Measurements from ENCODE around the gene ZNF25. TPM values are rescaled to one million over a fixed set of nuclear protein-coding genes. Genes with fewer than 3 reads are reported as not detected.

ZNF25 gene
- total RNA-seq, 2 experiments from 2014 or later: 2.2 to 3.2 TPM

DNA sequence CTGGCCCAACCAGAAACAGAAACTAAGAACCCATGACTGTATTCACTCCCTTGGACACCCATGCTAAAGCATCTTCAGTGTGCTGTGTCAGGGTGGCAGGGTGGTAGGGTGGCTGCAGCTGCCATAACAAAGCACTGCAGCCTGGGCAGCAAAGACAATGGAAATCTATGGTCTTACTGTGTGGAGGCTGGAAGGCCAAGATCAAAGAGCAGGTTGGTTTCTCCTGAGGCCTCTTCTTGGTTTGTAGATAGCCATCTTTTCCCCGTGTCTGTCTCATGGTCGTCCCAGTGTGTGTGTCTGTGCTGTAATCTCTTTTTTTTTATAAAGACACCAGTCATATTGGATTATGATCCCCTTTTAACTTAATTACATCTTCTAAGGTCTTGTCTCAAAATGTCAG, 15.2 kb upstream of the ZNF25 start:
- H3K79me2 ChIP-seq (ENCODE audit: insufficient read depth, low read depth, low read length): no peaks in the 10 kb centered on the region
- H4K20me1 ChIP-seq (ENCODE audit: insufficient read depth, low read length): no peaks in the 10 kb centered on the region
- no peaks in the 10 kb centered on the region for H3K4me1 ChIP-seq (ENCODE audit: insufficient read depth, low read length, poor library complexity, severe bottlenecking)
- no TSS peak for BruUV-seq (replicated peaks)
- CTCF ChIA-PET (ENCODE audit: unreplicated experiment): no interaction called here
- H3K4me2 ChIP-seq (ENCODE audit: low read length): no peak overlapping the region
- intact Hi-C loops (cut with micrococcal nuclease; ENCODE audit: unreplicated experiment): no loop called here
- H2AFZ ChIP-seq (ENCODE audit: low read length): no peak overlapping the region
- no peaks in the 10 kb centered on the region for H3K36me3 ChIP-seq (ENCODE audit: insufficient read depth, low read length)
- H3K9me2 ChIP-seq (ENCODE audit: insufficient read depth, low read length): no peaks in the 10 kb centered on the region
- no peak for TF ChIP-seq EZH2phosphoT487 (IDR thresholded peaks at IDR 0.05; ENCODE audit: borderline replicate concordance, low read depth, low read length)
- TF ChIP-seq, protein P1, sequence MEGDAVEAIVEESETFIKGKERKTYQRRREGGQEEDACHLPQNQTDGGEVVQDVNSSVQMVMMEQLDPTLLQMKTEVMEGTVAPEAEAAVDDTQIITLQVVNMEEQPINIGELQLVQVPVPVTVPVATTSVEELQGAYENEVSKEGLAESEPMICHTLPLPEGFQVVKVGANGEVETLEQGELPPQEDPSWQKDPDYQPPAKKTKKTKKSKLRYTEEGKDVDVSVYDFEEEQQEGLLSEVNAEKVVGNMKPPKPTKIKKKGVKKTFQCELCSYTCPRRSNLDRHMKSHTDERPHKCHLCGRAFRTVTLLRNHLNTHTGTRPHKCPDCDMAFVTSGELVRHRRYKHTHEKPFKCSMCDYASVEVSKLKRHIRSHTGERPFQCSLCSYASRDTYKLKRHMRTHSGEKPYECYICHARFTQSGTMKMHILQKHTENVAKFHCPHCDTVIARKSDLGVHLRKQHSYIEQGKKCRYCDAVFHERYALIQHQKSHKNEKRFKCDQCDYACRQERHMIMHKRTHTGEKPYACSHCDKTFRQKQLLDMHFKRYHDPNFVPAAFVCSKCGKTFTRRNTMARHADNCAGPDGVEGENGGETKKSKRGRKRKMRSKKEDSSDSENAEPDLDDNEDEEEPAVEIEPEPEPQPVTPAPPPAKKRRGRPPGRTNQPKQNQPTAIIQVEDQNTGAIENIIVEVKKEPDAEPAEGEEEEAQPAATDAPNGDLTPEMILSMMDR (conservative IDR thresholded peaks at IDR 0.05; ENCODE audit: low read length): no peak
- no peaks in the 10 kb centered on the region for H3K9me3 ChIP-seq (ENCODE audit: low read length)
- no peak for DNase-seq (ENCODE audit: low spot score)
- no peak overlapping the region for H3K27ac ChIP-seq (ENCODE audit: low read depth, low read length, poor library complexity, severe bottlenecking)
- POLR2A ChIA-PET: interaction anchor here (0.6 kb wide), 1 partner anchor 256 kb away, joined by 3 read pairs; no protein-coding TSS in a partner anchor
- H3K4me3 ChIP-seq (ENCODE audit: low read depth, low read length, poor library complexity, severe bottlenecking): no peak overlapping the region

DNA sequence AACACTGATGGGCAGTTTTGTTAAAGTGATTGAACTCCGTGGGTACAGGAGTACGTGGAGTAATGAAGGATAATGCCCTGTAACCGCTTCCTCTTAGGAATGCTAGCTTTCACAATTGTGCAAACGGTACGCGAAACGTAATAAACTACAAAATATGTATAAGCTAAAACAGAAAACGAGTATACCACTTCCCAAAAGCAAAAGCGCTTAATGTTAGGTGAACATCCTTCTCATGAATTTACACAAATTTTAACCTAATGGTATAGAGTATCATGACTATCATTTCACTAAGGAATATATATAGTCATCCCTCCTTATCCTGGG, 395 bp upstream of the ZNF25 start:
- no peaks in the 10 kb centered on the region for H4K20me1 ChIP-seq (ENCODE audit: insufficient read depth, low read length)
- intact Hi-C loops (cut with micrococcal nuclease; ENCODE audit: unreplicated experiment): loop anchor here (1.0 to 5.0 kb wide), 5 partner anchors 33 to 426 kb away; partner anchors contain the start of genes ZNF248, ZNF33A and ZNF37A
- no peaks in the 10 kb centered on the region for H3K9me2 ChIP-seq (ENCODE audit: insufficient read depth, low read length)
- H2AFZ ChIP-seq (ENCODE audit: low read length): peak overlapping the region; percentile 89
- peak overlapping the region; percentile 63 for H3K4me2 ChIP-seq (ENCODE audit: low read length)
- ChIA-PET POLR2A (interaction anchor here (0.6 to 2.0 kb wide), 9 partner anchors 9 to 1398 kb away, joined by 3 to 7 read pairs (median 4); partner anchors contain the start of gene ZNF33A), CTCF (ENCODE audit: unreplicated experiment) (interaction anchor here (0.5 to 0.8 kb wide), 3 partner anchors 10 to 118 kb away, joined by 3 to 5 read pairs (median 3); no protein-coding TSS in a partner anchor)
- BruUV-seq (replicated peaks): no TSS peak
- no peak for TF ChIP-seq EZH2phosphoT487 (IDR thresholded peaks at IDR 0.05; ENCODE audit: borderline replicate concordance, low read depth, low read length)
- TF ChIP-seq, protein P1 (conservative IDR thresholded peaks at IDR 0.05; ENCODE audit: low read length): peak; percentile 63; the same call in 1 of the 2 replicates
- peaks cover 17% of the 10 kb centered on the region for H3K4me1 ChIP-seq (ENCODE audit: insufficient read depth, low read length, poor library complexity, severe bottlenecking)
- no peaks in the 10 kb centered on the region for H3K36me3 ChIP-seq (ENCODE audit: insufficient read depth, low read length)
- no peak overlapping the region for H3K27ac ChIP-seq (ENCODE audit: low read depth, low read length, poor library complexity, severe bottlenecking)
- DNase-seq (ENCODE audit: low spot score): no peak
- H3K9me3 ChIP-seq (ENCODE audit: low read length): peaks cover 9% of the 10 kb centered on the region; the same call in 1 of the 2 replicates
- H3K79me2 ChIP-seq (ENCODE audit: insufficient read depth, low read depth, low read length): peaks cover 3% of the 10 kb centered on the region; the same call in 1 of the 2 replicates
- H3K4me3 ChIP-seq (ENCODE audit: low read depth, low read length, poor library complexity, severe bottlenecking): peak overlapping the region; percentile 58

DNA sequence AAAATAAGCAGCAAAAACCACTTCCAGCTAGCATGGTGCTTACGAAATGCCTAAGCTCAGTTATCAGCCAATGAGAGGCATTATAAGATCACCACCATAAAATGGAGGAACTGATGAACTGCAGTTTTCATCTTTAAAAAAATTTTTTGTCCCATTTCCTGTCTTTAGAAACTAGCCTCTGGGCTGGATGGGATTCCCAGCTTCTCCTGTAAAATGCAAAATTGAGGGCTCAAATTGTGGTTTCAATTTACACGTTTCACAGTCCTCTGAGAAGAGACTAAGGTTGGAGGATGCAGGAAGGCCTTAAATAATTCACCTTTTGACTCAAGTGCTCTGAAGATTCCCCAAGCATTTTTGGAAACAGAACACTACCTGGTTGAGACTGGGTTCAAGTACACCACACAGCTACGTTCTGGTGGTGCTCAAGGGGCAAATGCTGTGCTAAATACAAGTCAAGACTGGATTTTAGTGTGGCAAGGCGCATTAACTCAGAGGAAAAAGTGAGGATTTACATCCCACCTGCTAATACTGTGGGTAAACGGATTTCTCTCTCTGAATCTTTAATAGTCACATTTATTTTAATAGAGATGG, 951 bp downstream of the ZNF25 start:
- no TSS peak for BruUV-seq (replicated peaks)
- CTCF ChIA-PET (ENCODE audit: unreplicated experiment): no interaction called here
- TF ChIP-seq, protein P1 (conservative IDR thresholded peaks at IDR 0.05; ENCODE audit: low read length): no peak
- no peak for TF ChIP-seq EZH2phosphoT487 (IDR thresholded peaks at IDR 0.05; ENCODE audit: borderline replicate concordance, low read depth, low read length)
- intact Hi-C loops (cut with micrococcal nuclease; ENCODE audit: unreplicated experiment): loop anchor here (5.0 kb wide), 1 partner anchor 52 kb away; no protein-coding TSS in a partner anchor
- Histone ChIP-seq H3K79me2 (ENCODE audit: insufficient read depth, low read depth, low read length) (peaks cover 3% of the 10 kb centered on the region; the same call in 1 of the 2 replicates), H3K9me3 (ENCODE audit: low read length) (peaks cover 7% of the 10 kb centered on the region; the same call in 1 of the 2 replicates), H4K20me1 (ENCODE audit: insufficient read depth, low read length) (no peaks in the 10 kb centered on the region), H3K9me2 (ENCODE audit: insufficient read depth, low read length) (no peaks in the 10 kb centered on the region), H3K4me1 (ENCODE audit: insufficient read depth, low read length, poor library complexity, severe bottlenecking) (peaks cover 17% of the 10 kb centered on the region), H3K27ac (ENCODE audit: low read depth, low read length, poor library complexity, severe bottlenecking) (peak overlapping the region; percentile 78), H3K4me2 (ENCODE audit: low read length) (peak overlapping the region; percentile 98), H3K4me3 (ENCODE audit: low read depth, low read length, poor library complexity, severe bottlenecking) (peak overlapping the region; percentile 82), H2AFZ (ENCODE audit: low read length) (peak overlapping the region; percentile 98), H3K36me3 (ENCODE audit: insufficient read depth, low read length) (no peaks in the 10 kb centered on the region)
- DNase-seq (ENCODE audit: low spot score): peak; percentile 51
- POLR2A ChIA-PET: interaction anchor here (0.6 to 1.5 kb wide), 14 partner anchors 12 to 426 kb away, joined by 3 to 13 read pairs (median 4); partner anchors contain the start of genes ZNF33A and ZNF37A
